ENCODE data around the gene RPL21.

DNA sequence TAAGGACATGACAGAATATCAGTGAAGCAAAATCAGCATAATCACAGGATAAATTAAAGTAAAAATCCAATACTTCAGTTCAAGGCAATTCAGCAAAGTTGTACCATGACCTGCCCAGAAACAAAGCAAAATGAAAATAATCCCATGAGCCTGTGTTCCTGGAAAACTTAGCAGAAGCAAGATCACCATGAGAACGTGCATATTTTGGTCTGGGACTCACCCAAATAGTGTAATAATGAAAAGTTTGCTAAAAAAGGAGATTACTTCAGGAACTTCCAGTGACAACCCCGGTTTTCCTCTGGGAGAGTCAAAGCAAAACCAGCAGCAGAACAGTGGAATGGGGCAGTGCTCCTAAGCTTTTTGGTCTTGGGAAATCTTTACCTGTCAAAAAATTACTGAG, 14.9 kb upstream of the RPL21 start:
- TF ChIP-seq GATA3 (IDR thresholded peaks at IDR 0.05; ENCODE audit: low read depth, low read length), result no peak
- TF ChIP-seq GATA2 (IDR thresholded peaks at IDR 0.05; ENCODE audit: low read depth, low read length), result no peak

Measured in SH-SY5Y (cell line).